Testis (tissue), 2 donors: ENCODE data around the gene MYL10.

Experiments
- POLR2A ChIP-seq: fragments of 450-650 bp; IDR thresholded peaks from one replicate; pipeline ENCODE4 v1.6.1; 2017; ENCODE audit warnings: antibody characterized with exemption, mild to moderate bottlenecking, moderate library complexity
- TF ChIP-seq, protein P1 (sequence below), 3 experiments: fragments of 450-650 bp in 2 of 3; fragments of 200-600 bp in 1 of 3; sonication (generic) in 1 of 3; IDR thresholded peaks; one replicate each; pipeline ENCODE4 v1.5.1; 2016 to 2019; ENCODE audit warnings: antibody characterized with exemption in 3 of 3, mild to moderate bottlenecking in 2 of 3, moderate library complexity in 1 of 3

DNA sequence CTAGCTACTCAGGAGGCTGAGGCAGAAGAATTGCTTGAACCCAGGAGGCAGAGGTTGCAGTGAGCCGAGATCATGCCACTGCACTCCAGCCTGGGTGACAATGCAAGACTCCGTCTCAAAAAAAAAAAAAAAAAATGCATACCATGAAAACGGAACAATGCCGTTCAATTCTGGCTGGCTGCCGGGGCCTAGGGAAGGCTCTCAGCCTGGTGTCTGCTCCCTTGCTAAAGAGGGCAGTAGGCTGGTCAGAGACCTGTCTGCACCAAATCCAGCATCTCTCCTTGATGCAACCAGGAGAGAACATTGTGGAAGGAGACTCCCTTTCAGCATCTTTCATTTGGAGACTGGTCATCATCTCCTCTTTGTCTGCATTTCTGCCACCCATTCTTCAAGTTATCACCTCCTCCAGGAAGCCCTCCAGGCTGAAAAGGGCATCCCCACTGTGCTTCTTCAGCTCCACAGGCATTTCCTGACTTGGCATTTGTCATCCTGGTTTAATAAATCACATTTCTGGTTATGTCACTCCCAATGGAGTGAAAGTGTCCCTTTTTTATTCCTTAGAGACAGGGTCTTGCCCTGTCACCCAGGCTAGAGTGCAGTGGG lies 24.7 kb downstream of the MYL10 start:
- TF ChIP-seq, protein P1, sequence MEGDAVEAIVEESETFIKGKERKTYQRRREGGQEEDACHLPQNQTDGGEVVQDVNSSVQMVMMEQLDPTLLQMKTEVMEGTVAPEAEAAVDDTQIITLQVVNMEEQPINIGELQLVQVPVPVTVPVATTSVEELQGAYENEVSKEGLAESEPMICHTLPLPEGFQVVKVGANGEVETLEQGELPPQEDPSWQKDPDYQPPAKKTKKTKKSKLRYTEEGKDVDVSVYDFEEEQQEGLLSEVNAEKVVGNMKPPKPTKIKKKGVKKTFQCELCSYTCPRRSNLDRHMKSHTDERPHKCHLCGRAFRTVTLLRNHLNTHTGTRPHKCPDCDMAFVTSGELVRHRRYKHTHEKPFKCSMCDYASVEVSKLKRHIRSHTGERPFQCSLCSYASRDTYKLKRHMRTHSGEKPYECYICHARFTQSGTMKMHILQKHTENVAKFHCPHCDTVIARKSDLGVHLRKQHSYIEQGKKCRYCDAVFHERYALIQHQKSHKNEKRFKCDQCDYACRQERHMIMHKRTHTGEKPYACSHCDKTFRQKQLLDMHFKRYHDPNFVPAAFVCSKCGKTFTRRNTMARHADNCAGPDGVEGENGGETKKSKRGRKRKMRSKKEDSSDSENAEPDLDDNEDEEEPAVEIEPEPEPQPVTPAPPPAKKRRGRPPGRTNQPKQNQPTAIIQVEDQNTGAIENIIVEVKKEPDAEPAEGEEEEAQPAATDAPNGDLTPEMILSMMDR (IDR thresholded peaks at IDR 0.05), result no peak
- TF ChIP-seq POLR2A, result no peak
